HCT116 (cell line): ENCODE data around the gene GALNT17. TPM values are rescaled to one million over a fixed set of nuclear protein-coding genes. Genes with fewer than 3 reads are reported as not detected.

ENCODE experiments used
- ATAC-seq: fragments of 200-7000 bp; cut with Tn5 transposase; 2 replicates; pipeline ENCODE4 v1.9.1; 2020; ENCODE audit warnings: mild to moderate bottlenecking, moderate library complexity
- BruUV-seq: library from RNA; stranded (reverse); fragments of 400-500 nt; replicated peaks from 2 replicates; lab custom pipeline; 2021; lab: Mats Ljungman, UMichigan
- CTCF ChIA-PET: fragments of 300-600 bp; sonication (Branson Sonifier 250); formaldehyde crosslinking; loops from one replicate; lab custom pipeline; 2021; ENCODE audit warnings: antibody characterized with exemption; lab: Charles Lee
- POLR2A ChIA-PET: fragments of 300-600, 350-600 bp; sonication (Branson Sonifier 250); formaldehyde crosslinking; loops from one replicate; lab custom pipeline; 2021; ENCODE audit warnings: antibody characterized with exemption; lab: Charles Lee
- RAD21 ChIA-PET, 2 experiments: fragments of 300-600 bp; sonication (Branson Sonifier 250); formaldehyde crosslinking; loops; one replicate each; lab custom pipeline; 2023; ENCODE audit warnings: low total read pairs in 2 of 2; ENCODE audit not compliant: uncharacterized antibody in 2 of 2, unreplicated experiment in 2 of 2, low non-redundant PET in 1 of 2; lab: Charles Lee
- DNase-seq: peaks from one replicate; pipeline ENCODE4 v3.0.0-alpha.2; 2010; ENCODE audit warnings: low read depth, low spot score
- H2AFZ ChIP-seq: fragments of 200-600 bp; shearing (Covaris generic), sonication (generic); 2 replicates; pipeline ENCODE4 v1.6.1; 2017; ENCODE audit warnings: low read depth, mixed run types, mixed read lengths, antibody characterized with exemption, low read length; ENCODE audit not compliant: poor library complexity, severe bottlenecking
- H3K27ac ChIP-seq: 2 replicates; pipeline ENCODE4 v1.5.1; 2012; ENCODE audit warnings: low read depth, low read length
- H3K27me3 ChIP-seq: fragments of 200-600 bp; sonication (generic); 2 replicates; pipeline ENCODE4 v1.6.1; 2016; ENCODE audit warnings: mixed run types, low read length, mixed read lengths; ENCODE audit not compliant: insufficient read depth
- H3K36me3 ChIP-seq, 2 experiments: fragments of 200-500 bp in 1 of 2; fragments of 200-600 bp in 1 of 2; sonication (Bioruptor generic) in 1 of 2; sonication (generic) in 1 of 2; 2 replicates each; pipeline versions ENCODE4 v1.5.1 to v1.6.1; 2014 to 2016; ENCODE audit warnings: low read length in 2 of 2, inconsistent platforms in 1 of 2, mixed read lengths in 1 of 2, mixed run types in 1 of 2; ENCODE audit not compliant: insufficient read depth in 2 of 2, control insufficient read depth in 1 of 2
- H3K4me1 ChIP-seq, 2 experiments: fragments of 200-600 bp in 1 of 2; sonication (generic) in 1 of 2; 2 replicates each; pipeline versions ENCODE4 v1.5.1 to v1.6.1; 2012 to 2017; ENCODE audit warnings: low read length in 2 of 2, inconsistent platforms in 1 of 2, mild to moderate bottlenecking in 1 of 2, mixed read lengths in 1 of 2, mixed run types in 1 of 2, moderate library complexity in 1 of 2; ENCODE audit not compliant: insufficient read depth in 2 of 2, control insufficient read depth in 1 of 2
- H3K4me2 ChIP-seq: fragments of 200-600 bp; sonication (generic); 2 replicates; pipeline ENCODE4 v1.6.1; 2017; ENCODE audit warnings: mixed run types, low read length, mixed read lengths
- H3K4me3 ChIP-seq, 2 experiments: fragments of 200-600 bp in 1 of 2; sonication (generic) in 1 of 2; replicated peaks in 1 of 2; 2 replicates each; pipeline ENCODE4 v1.5.1; 2011 to 2016; ENCODE audit warnings: low read length in 2 of 2, control low read depth in 1 of 2, low read depth in 1 of 2, mild to moderate bottlenecking in 1 of 2, mixed read lengths in 1 of 2, mixed run types in 1 of 2
- H3K79me2 ChIP-seq: fragments of 200-600 bp; sonication (generic); 2 replicates; pipeline ENCODE4 v1.6.1; 2017; ENCODE audit warnings: mild to moderate bottlenecking, mixed run types, low read length, moderate library complexity, mixed read lengths; ENCODE audit not compliant: insufficient read depth
- H3K9ac ChIP-seq: fragments of 200-600 bp; sonication (generic); 2 replicates; pipeline ENCODE4 v1.6.1; 2016; ENCODE audit warnings: low read length, mixed read lengths
- H3K9me2 ChIP-seq: fragments of 200-600 bp; sonication (generic), shearing (Covaris generic); 2 replicates; pipeline ENCODE4 v1.6.1; 2017; ENCODE audit warnings: mixed run types, mild to moderate bottlenecking, moderate library complexity; ENCODE audit not compliant: insufficient read depth
- H3K9me3 ChIP-seq, 2 experiments: fragments of 200-500 bp in 1 of 2; fragments of 200-600 bp in 1 of 2; sonication (Bioruptor generic) in 1 of 2; sonication (generic) in 1 of 2; 2 replicates each; pipeline ENCODE4 v1.6.1; 2014 to 2017; ENCODE audit warnings: low read length in 2 of 2, mixed read lengths in 2 of 2, inconsistent platforms in 1 of 2, low read depth in 1 of 2, mild to moderate bottlenecking in 1 of 2, mixed run types in 1 of 2, moderate library complexity in 1 of 2; ENCODE audit not compliant: control insufficient read depth in 1 of 2, insufficient read depth in 1 of 2
- H4K20me1 ChIP-seq: fragments of 200-600 bp; sonication (generic), shearing (Covaris generic); 2 replicates; pipeline ENCODE4 v1.6.1; 2017; ENCODE audit warnings: mixed run types, mild to moderate bottlenecking, moderate library complexity; ENCODE audit not compliant: insufficient read depth
- EGR1 ChIP-seq: IDR thresholded peaks from 2 replicates; pipeline ENCODE4 v1.6.1; 2012; ENCODE audit warnings: low read depth
- ELF1 ChIP-seq: IDR thresholded peaks from 2 replicates; pipeline ENCODE4 v1.6.1; 2012; ENCODE audit warnings: low read depth, borderline replicate concordance
- FOSL1 ChIP-seq: IDR thresholded peaks from 2 replicates; pipeline ENCODE4 v1.6.1; 2012; ENCODE audit warnings: low read depth
- POLR2A ChIP-seq: IDR thresholded peaks from 2 replicates; pipeline ENCODE4 v1.7.0; 2011; ENCODE audit warnings: borderline replicate concordance; ENCODE audit not compliant: insufficient read depth, insufficient read length; ENCODE audit errors: extremely low read depth
- POLR2AphosphoS5 ChIP-seq: IDR thresholded peaks from 2 replicates; pipeline ENCODE4 v1.6.1; 2011; ENCODE audit warnings: mild to moderate bottlenecking, low read depth, low read length, moderate library complexity
- RAD21 ChIP-seq: IDR thresholded peaks from 2 replicates; pipeline ENCODE4 v1.6.1; 2012; ENCODE audit warnings: low read depth, mild to moderate bottlenecking
- SIN3A ChIP-seq: IDR thresholded peaks from 2 replicates; pipeline ENCODE4 v1.6.1; 2012; ENCODE audit warnings: low read depth
- SRF ChIP-seq: IDR thresholded peaks from 2 replicates; pipeline ENCODE4 v1.6.1; 2012; ENCODE audit warnings: low read depth
- TCF7L2 ChIP-seq: IDR thresholded peaks from 2 replicates; pipeline ENCODE4 v1.7.0; 2011; ENCODE audit warnings: borderline replicate concordance, inconsistent platforms; ENCODE audit not compliant: insufficient read depth, insufficient read length; ENCODE audit errors: extremely low read depth
- YY1 ChIP-seq: IDR thresholded peaks from 2 replicates; pipeline ENCODE4 v1.6.1; 2011; ENCODE audit warnings: low read length, low read depth, moderate library complexity, mild to moderate bottlenecking; ENCODE audit not compliant: insufficient replicate concordance; ENCODE audit errors: extremely low read depth
- ZNF274 ChIP-seq: fragments of 200-500 bp; sonication (Bioruptor generic); IDR thresholded peaks from 2 replicates; pipeline ENCODE4 v1.6.1; 2014; ENCODE audit warnings: mild to moderate bottlenecking, low read depth, low read length, inconsistent platforms
- intact Hi-C: fragments of 100-400 bp; cut with micrococcal nuclease; formaldehyde crosslinking; loops from 2 replicates; pipeline ENCODE4 v1.10.0; 2022
- total RNA-seq: library from RNA; stranded (reverse); gene quantifications from one replicate; pipeline ENCODE4 v1.2.1, GENCODE V29; 2021; ENCODE audit not compliant: unreplicated experiment
- TF ChIP-seq, protein P1 (sequence below), 3 experiments: fragments of 200-600 bp in 1 of 3; sonication (generic) in 1 of 3; IDR thresholded peaks in 2 of 3; conservative IDR thresholded peaks in 1 of 3; 2 replicates each; pipeline ENCODE4 v1.5.1; 2012 to 2017; ENCODE audit warnings: low read depth in 2 of 3, low read length in 2 of 3, antibody characterized with exemption in 1 of 3, borderline replicate concordance in 1 of 3, control low read depth in 1 of 3, mild to moderate bottlenecking in 1 of 3, mixed read lengths in 1 of 3, mixed run types in 1 of 3, moderate library complexity in 1 of 3; ENCODE audit not compliant: insufficient read depth in 1 of 3
- TF ChIP-seq, protein P2 (sequence below): IDR thresholded peaks from 2 replicates; pipeline ENCODE4 v1.6.1; 2011; ENCODE audit warnings: mild to moderate bottlenecking, low read length, moderate library complexity; ENCODE audit not compliant: insufficient replicate concordance; ENCODE audit errors: extremely low read depth

GALNT17 gene
- total RNA-seq, 1 experiment from 2014 or later = not detected

DNA sequence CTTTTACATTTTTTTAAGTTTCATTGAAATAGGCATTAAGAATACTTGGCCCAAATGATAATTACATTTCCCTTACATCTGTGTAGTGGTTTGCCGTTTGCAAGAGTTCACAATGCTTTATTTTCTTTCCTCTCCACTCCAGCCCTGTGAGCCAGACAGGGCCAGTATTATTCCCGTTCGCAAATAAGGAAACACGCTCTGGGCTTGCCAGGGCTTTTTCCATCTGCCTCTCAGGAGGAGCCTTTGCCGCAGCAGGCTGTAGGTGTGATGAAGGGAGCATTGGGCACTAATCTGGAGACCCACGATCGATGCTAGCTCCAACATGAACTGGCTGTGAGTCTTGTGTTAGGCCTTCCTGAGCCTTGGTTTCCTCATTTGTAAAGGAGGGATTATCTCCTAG lies 154.4 kb downstream of the GALNT17 start:
- Histone ChIP-seq H2AFZ (no peak overlapping the region), H3K9ac (no peak overlapping the region), H3K27me3 (no peaks in the 10 kb centered on the region), H3K4me2 (no peak overlapping the region), H3K4me3 (no peak overlapping the region), H3K27ac (no peak overlapping the region), H3K9me2 (no peaks in the 10 kb centered on the region), H3K36me3 (no peaks in the 10 kb centered on the region), H4K20me1 (no peaks in the 10 kb centered on the region), H3K9me3 (peaks cover 0 to 12% of the 10 kb centered on the region in 2 experiments; a peak in 2 of 4 replicates), H3K79me2 (no peaks in the 10 kb centered on the region), H3K4me1 (no peaks in the 10 kb centered on the region)
- ATAC-seq (no peak), DNase-seq (no peak)
- RAD21 ChIA-PET = no interaction called here
- CTCF ChIA-PET = no interaction called here
- POLR2A ChIA-PET = no interaction called here
- intact Hi-C loops = no loop called here
- TF ChIP-seq, protein P1, sequence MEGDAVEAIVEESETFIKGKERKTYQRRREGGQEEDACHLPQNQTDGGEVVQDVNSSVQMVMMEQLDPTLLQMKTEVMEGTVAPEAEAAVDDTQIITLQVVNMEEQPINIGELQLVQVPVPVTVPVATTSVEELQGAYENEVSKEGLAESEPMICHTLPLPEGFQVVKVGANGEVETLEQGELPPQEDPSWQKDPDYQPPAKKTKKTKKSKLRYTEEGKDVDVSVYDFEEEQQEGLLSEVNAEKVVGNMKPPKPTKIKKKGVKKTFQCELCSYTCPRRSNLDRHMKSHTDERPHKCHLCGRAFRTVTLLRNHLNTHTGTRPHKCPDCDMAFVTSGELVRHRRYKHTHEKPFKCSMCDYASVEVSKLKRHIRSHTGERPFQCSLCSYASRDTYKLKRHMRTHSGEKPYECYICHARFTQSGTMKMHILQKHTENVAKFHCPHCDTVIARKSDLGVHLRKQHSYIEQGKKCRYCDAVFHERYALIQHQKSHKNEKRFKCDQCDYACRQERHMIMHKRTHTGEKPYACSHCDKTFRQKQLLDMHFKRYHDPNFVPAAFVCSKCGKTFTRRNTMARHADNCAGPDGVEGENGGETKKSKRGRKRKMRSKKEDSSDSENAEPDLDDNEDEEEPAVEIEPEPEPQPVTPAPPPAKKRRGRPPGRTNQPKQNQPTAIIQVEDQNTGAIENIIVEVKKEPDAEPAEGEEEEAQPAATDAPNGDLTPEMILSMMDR (IDR thresholded peaks at IDR 0.05 in 2 of 3, conservative IDR thresholded peaks at IDR 0.05 in 1 of 3; ENCODE audit: borderline replicate concordance in 1 of 3, insufficient read depth in 1 of 3, low read depth in 2 of 3, low read length in 2 of 3) = no peak
- BruUV-seq = no TSS peak

DNA sequence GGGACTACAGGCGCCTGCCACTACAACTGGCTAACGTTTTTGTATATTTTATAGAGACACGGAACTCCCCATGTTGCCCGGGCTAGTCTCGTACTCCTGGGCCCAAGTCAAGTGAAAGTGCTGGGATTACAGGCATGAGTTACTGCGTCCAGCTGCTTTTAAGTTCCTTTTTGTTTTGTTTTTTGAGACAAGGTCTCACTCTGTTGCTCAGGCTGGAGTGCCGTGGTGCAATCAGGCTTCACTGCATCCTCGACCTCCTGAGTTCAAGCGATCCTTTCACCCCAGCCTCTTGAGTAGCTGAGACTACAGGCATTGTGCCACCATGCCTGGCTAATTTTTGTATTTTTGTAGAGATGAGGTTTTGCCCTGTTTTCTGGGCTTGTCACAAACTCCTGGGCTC lies 155.0 kb downstream of the GALNT17 start:
- no peak for DNase-seq
- intact Hi-C loops = no loop called here
- no peak for ATAC-seq
- ChIA-PET POLR2A (no interaction called here), CTCF (no interaction called here), RAD21 (no interaction called here)
- H3K4me2 ChIP-seq = no peak overlapping the region
- no peak overlapping the region for H2AFZ ChIP-seq
- BruUV-seq = no TSS peak
- H3K9ac ChIP-seq = no peak overlapping the region
- no peaks in the 10 kb centered on the region for H3K36me3 ChIP-seq
- TF ChIP-seq TCF7L2 = no peak
- TF ChIP-seq POLR2A = no peak
- no peak for TF ChIP-seq RAD21
- TF ChIP-seq, protein P2, sequence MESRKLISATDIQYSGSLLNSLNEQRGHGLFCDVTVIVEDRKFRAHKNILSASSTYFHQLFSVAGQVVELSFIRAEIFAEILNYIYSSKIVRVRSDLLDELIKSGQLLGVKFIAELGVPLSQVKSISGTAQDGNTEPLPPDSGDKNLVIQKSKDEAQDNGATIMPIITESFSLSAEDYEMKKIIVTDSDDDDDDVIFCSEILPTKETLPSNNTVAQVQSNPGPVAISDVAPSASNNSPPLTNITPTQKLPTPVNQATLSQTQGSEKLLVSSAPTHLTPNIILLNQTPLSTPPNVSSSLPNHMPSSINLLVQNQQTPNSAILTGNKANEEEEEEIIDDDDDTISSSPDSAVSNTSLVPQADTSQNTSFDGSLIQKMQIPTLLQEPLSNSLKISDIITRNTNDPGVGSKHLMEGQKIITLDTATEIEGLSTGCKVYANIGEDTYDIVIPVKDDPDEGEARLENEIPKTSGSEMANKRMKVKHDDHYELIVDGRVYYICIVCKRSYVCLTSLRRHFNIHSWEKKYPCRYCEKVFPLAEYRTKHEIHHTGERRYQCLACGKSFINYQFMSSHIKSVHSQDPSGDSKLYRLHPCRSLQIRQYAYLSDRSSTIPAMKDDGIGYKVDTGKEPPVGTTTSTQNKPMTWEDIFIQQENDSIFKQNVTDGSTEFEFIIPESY = no peak
- TF ChIP-seq YY1 = no peak
- no peak for TF ChIP-seq ZNF274
- no peak for TF ChIP-seq SRF
- TF ChIP-seq FOSL1 = no peak
- no peak for TF ChIP-seq SIN3A
- TF ChIP-seq, protein P1 (IDR thresholded peaks at IDR 0.05 in 2 of 3, conservative IDR thresholded peaks at IDR 0.05 in 1 of 3; ENCODE audit: borderline replicate concordance in 1 of 3, insufficient read depth in 1 of 3, low read depth in 2 of 3, low read length in 2 of 3) = no peak
- no peak for TF ChIP-seq EGR1
- no peak for TF ChIP-seq POLR2AphosphoS5
- TF ChIP-seq ELF1 = no peak
- H3K4me1 ChIP-seq = no peaks in the 10 kb centered on the region
- H3K27ac ChIP-seq = no peak overlapping the region
- no peak overlapping the region for H3K4me3 ChIP-seq
- H3K27me3 ChIP-seq = no peaks in the 10 kb centered on the region
- H3K9me3 ChIP-seq = peaks cover 0 to 12% of the 10 kb centered on the region in 2 experiments; a peak in 2 of 4 replicates
- no peaks in the 10 kb centered on the region for H3K79me2 ChIP-seq
- no peaks in the 10 kb centered on the region for H4K20me1 ChIP-seq
- no peaks in the 10 kb centered on the region for H3K9me2 ChIP-seq
